Lower leg skin (tissue), 4 donors: ENCODE data around the gene TRAF7. TPM values are rescaled to one million over a fixed set of nuclear protein-coding genes. Genes with fewer than 3 reads are reported as not detected.

Source experiments
- DNase-seq, 2 donors: peaks; one replicate each; pipeline ENCODE4 v3.0.0-alpha.2; 2019; ENCODE audit warnings: low spot score in 2 of 2
- H3K4me3 ChIP-seq: fragments of 200-600 bp; sonication (generic); 2 replicates; pipeline ENCODE4 v1.5.1; 2017; ENCODE audit warnings: mild to moderate bottlenecking, low read depth; ENCODE audit not compliant: poor library complexity, severe bottlenecking
- CTCF ChIP-seq, 3 donors: fragments of 450-650 bp; IDR thresholded peaks; one replicate each; pipeline ENCODE4 v1.5.1; 2016; ENCODE audit warnings: antibody characterized with exemption in 3 of 3, mild to moderate bottlenecking in 3 of 3, moderate library complexity in 2 of 3
- POLR2A ChIP-seq, 2 donors: fragments of 450-650 bp; IDR thresholded peaks; one replicate each; pipeline ENCODE4 v1.6.1; 2016 to 2017; ENCODE audit warnings: antibody characterized with exemption in 2 of 2, mild to moderate bottlenecking in 1 of 2, moderate library complexity in 1 of 2
- WGBS, 2 donors: methylation state at CpG; one replicate each; pipeline ENCODE4 v1.1.5; 2018; 5-methylcytosine and 5-hydroxymethylcytosine counted together
- intact Hi-C: fragments of 100-400 bp; cut with DNase I; formaldehyde crosslinking; loops from one replicate; pipeline ENCODE4 v1.15.0; 2023; ENCODE audit warnings: low total_unique reads
- total RNA-seq, 4 donors: library from RNA; depleted of rRNA; stranded (reverse); fragments of >200 nt; gene quantifications; one replicate each; pipeline ENCODE4 v1.1.0, GENCODE V29; 2016

TRAF7 gene
- total RNA-seq, 4 donors from 2014 or later = 60.8 to 74.8 (median 68.9) TPM

DNA sequence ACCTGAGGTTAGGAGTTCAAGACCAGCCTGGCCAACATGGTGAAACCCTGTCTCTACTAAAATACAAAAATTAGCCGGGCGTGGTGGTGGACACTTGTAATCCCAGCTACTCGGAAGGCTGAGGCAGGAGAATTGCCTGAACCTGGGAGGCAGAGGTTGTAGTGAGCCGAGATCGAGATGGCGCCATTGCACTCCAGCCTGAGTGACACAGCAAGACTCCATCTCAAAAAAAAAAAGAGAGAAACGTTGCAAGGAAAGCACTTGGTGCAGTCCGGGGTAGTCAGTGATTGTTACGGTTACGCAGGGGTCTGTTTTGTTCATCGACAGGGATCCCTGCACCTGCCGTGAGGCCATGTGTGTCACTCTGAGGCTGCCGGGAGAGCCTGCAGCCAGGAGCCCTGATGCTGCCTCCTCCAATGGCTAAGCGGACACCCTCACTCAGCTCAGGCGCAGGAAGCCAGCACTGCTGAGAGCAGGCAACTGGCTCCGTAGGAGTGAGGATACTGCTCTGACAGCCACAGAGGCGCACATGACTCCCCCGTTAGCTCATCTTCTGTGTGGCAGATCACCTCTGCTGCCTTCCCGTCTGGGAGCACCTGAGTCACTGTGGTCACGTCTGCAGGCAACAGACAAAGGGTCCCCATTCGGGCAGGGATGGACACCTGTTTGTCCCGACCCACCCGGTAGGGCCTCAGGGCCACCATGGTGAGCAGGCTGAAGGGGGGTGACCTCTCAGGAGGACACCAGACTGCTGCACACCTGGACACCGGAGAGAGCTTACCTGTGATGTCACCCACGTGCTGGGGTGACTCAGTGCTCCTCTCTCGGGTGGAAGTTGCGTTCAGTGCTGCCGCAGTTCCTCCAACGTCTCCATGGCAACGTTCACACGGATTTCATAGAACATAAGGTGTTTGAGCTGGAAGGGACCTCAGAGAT is 12.4 kb upstream of the TRAF7 start:
- intact Hi-C loops = loop anchor here (5.0 kb wide), 1 partner anchor 121 kb away; no protein-coding TSS in a partner anchor
- peak in 1 of 2 donors; percentile 81 for DNase-seq

GRCh38 chr16:2143878-2144485 is 11.6 kb upstream of the TRAF7 start:
- no peak for TF ChIP-seq POLR2A (IDR thresholded peaks at IDR 0.05)
- TF ChIP-seq CTCF (IDR thresholded peaks at IDR 0.05) = no peak
- 67 to 77% methylated on average over 11 to 17 of the region's 17 CpGs for WGBS, 2 donors
- H3K4me3 ChIP-seq = no peak overlapping the region
- DNase-seq = peak in 1 of 2 donors; percentile 84
- intact Hi-C loops = loop anchor here (5.0 kb wide), 1 partner anchor 122 kb away; no protein-coding TSS in a partner anchor

More for the DNA sequence above, 12.4 kb upstream of the TRAF7 start:
- no peak overlapping the region for H3K4me3 ChIP-seq
- TF ChIP-seq POLR2A (IDR thresholded peaks at IDR 0.05) (no peak), CTCF (IDR thresholded peaks at IDR 0.05) (no peak)
- WGBS, 2 donors = 72 to 74% methylated on average over 22 to 31 of the region's 31 CpGs

- H3K4me3 ChIP-seq = no peak overlapping the region
- no peak for DNase-seq
- TF ChIP-seq CTCF (IDR thresholded peaks at IDR 0.05) (no peak), POLR2A (IDR thresholded peaks at IDR 0.05) (no peak)
- intact Hi-C loops = no loop called here
- 89 to 90% methylated on average over 5 of the region's 5 CpGs for WGBS, 2 donors
These were observed 9.7 kb upstream of the TRAF7 start for GRCh38 chr16:2145843-2146242.

GRCh38 chr16:2147378-2147777 is 8.2 kb upstream of the TRAF7 start:
- DNase-seq = no peak
- no peak overlapping the region for H3K4me3 ChIP-seq
- intact Hi-C loops = no loop called here
- WGBS, 2 donors = 70 to 92% methylated on average over 5 of the region's 6 CpGs
- TF ChIP-seq CTCF (IDR thresholded peaks at IDR 0.05) (no peak), POLR2A (IDR thresholded peaks at IDR 0.05) (no peak)

DNA sequence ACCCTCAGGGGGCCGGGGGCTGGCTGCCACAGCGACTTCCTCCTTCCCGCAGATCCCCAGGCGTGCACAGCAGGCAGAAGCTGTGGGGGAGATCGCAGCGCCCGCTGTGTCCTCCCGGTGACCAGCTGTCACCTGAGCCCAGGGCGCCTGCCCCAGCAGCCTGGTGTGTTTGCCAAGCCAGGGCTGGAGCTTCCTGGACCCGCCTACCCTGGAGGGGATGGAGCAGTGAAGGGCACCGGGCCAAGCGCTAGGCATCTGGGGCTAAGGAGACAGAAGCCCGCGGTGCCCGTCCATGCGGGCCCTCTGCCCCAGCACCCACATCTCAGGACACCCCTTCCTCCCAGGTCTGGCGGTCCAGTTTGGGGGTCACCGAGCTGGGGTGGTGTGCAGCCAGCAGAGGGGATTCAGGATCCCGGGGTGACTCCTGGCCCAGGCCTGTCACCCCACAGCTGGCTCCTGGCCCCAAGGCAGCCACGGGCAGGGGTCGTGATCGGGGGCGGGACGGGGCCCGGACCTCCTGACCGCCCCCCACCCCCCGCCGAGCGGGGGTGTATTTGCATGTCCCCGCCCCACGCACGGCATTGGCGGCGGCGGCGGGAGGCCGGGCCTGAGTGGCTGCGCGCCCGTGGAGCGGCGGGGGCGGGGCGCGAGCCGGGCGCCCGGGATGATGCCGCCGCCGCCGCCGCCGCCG is 7.5 kb upstream of the TRAF7 start, which contains the start of gene RAB26:
TSS of gene RAB26 (plus strand) at position 645 of the 691 bp plus-strand sequence. CDS start 159 bp downstream, outside the sequence.
- intact Hi-C loops = no loop called here
- whole genome bisulfite sequencing, 2 donors = 20 to 25% methylated on average over 2 to 15 of the region's 55 CpGs

More for the DNA sequence above, 7.5 kb upstream of the TRAF7 start, which contains the start of gene RAB26:
- DNase-seq = peak; percentile 59 to 95
- H3K4me3 ChIP-seq = no peak within 1 kb of the TSS
- no peak for TF ChIP-seq POLR2A (IDR thresholded peaks at IDR 0.05)
- no peak for TF ChIP-seq CTCF (IDR thresholded peaks at IDR 0.05)
